Fibroblast of gingiva (primary cell): ENCODE data around the gene TMEM203.

Source experiments
- DNase-seq: peaks from one replicate; pipeline ENCODE4 v3.0.0-alpha.2; 2011; ENCODE audit warnings: low read depth

The TMEM203 gene

DNA sequence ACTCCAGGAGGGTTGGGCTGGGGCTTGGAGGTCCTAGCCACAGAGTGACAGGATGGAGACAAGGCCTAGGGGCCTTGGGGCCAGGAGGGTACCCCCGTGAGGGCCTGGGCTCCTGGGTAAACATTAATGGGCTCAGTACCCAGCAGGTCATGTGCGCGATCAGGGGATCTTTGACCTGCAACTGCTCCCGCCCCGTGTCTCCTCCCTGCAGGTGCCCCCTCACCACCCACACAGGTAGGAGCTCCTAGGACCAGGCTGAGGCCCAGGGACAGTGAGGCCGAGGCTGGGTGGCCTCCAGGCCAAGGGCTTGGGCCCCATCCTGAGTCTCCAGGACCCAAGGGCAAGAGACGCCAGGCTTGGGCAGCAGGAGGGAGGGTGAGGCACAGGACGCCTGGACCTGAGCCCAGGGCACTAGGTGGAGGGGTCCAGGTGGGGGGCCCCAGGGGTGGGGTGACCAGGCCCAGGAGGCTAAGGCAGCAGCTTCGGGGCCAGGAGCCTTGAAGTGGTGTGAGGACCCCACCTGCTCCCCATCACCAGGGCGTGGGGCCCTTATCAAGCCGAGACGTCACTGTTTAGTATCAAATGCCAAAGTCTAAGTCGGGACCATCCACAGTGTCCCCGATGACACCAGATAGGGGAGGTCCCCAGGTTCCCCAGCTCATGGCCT is 25.4 kb upstream of the TMEM203 start, which contains the start of gene SLC34A3:
Gene SLC34A3 (plus strand): TSS at position 197 of the 667 bp plus-strand sequence. CDS start 802 bp downstream, outside the sequence.
- no peak for DNase-seq

DNA sequence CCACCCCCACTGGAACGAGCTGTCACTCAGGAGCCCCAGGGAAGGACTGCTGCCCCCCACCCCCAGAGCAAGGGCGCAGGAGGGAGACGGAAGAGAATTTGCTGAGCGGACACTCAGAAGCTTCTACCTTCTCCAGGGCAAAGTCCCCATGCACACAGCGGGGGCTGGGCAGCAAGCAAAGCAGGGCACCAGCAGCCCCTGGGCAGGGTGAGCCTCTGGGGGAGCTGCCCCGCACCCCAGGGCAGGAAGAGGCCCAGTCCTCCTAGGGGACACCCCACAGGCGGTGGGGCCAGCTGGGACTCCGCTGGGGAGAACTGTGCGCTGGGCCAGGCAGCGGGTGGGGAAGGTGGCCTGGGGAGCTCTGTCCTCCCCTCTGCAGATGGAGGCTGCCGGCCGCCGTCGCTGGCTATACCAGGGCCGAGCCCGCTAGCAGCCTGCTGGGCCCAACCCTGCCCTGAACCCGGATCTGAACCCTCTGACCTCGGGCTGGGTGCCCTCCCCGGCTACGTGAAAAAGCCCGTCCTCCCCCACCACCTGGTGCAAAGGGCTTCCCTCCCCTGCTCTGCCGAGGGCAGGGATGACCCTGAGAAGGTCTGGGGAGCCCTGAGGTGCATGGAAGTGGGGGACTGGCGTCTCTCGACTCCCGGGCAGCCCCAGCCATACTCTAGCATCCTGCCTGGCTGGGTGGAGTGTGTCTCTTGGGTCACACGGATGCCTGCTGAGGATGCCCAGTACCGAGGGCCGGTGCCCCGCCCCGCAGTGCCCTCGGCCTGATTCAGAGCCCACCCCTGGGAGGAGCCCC is 24.7 kb upstream of the TMEM203 start:
- DNase-seq: no peak

DNA sequence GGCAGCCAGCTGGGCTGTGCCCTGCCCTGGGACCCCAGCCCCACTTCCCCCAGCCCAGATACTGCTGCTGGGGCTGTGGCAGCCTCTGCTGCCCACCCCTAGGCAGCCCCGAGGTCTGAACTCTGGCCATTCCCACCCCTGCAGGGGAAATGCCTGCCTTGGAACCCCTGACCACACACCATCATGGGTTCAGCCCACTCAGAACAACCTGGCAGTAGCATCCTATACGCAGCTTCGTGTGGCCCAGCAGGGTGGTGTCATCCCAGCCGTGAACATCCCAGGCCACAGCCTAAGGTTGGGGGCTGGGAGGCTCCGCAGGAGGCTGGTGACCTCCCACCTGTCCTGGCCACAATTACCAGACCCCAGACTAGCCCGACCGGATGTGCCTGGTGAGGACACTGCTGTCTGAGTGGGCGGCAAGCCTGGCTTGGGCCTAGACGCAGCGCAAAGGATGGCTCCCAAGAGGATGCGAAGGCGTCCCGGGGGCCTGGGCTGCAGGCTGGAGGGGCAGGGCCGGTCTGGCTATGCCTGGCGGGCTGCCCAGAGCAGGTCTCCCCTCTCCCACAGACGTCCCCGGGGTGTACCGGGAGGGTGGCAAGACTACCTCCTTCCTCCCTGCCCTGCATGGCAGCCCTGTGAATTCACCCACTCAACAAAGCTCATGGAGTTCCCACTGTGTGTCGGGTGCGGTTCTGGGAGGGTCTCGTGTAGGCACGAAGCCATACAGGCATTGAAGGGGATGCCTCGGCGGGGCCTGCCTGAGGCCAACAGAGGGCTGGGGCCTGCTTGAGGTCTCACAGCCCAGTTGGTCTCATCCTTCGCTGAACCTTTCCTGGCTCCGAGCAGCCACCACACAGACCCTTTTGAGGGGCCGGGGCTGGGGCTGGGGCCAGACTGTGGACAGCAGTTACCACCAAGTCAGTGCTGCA is 23.8 kb upstream of the TMEM203 start:
- DNase-seq: no peak

DNA sequence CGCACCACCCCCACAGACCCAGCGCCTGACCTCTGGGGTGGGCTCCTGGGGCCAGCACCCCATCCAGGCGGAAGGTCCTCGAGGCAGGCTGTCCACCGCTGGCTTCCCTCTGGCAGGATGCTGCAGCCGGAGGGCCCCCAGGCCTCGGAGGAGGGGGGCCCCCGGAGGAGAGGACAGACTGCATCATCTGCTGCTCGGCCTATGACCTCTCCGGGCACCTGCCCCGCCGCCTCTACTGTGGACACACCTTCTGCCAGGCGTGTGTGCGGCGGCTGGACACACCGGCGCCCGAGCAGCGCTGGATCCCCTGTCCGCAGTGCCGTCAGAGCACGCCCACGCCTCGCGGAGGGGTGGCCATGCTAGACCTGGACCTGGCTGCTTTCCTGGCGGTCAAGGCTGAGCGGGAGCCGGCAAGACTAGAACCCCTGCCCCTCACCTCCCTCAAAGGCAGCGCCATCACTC is 23.1 kb upstream of the TMEM203 start:
- no peak for DNase-seq

DNA sequence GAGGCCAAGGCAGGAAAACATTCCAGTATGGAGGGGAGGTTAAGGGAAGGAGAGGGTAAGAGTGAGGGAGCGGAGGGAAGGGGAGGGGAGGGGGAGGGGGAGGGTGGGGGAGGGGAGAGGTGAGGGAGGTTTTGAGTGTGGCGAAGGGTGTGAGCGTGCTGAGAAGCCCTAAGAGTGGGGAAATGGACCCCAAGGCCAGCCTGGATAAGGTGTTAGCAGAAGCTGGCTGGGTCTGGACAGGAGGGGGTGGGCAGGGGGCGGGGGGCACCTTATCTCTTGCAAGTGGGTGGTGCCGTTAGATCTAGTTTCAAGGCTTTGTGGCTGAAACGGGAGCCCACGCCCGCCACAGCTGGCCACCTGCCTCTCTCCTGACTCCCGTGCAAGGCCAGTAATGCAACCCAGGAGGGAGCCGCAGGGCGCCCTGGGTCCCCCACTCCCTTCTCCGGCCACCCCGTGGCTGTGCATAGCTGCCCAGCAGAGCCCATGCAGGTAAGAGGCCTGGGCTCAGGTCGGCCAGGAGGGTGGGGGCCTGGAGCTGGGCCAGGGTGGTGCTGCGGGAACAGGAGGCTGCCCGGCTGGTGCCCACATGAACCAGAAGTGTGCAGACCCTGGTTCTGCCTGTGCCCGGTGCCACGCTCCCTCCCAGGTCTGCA is 22.5 kb upstream of the TMEM203 start:
- DNase-seq: no peak

DNA sequence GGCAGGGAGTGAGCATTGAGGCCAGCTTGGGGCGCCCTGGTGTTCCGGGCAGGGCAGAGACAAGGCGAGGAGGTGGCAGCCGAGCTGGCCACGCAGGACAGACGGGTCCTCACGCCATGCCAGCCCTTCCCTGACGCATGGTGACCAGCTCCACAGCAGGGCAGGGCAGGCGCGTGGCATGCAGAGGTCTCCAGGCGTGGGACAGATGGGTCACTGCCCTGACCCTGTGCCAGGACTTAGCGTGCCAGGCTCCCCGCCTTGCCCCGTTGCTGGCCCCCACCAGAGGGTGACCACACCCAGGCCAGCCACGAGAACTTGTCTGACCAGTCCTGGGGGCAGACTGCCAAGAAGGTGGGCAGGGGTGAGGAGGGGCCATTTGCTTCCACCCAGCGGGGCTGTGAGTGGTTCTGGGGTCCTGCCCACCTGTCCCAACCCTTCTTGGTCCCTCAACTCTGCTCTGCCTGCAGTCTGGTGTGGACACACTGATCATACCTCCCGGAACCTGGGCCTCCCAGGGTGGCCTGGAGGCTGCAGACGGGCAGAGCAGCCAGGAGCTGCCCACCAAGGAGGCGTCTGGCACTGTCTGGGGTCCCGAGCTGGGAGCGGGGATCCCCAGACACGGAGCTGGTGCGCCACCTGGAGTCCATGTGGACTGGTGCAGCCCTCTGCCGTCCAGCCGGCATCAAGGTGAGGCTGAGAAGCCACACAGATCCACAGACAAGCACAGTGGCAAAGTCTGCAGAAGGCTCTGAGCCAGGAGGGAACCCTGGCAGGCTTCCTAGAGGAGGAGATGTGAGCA is 21.8 kb upstream of the TMEM203 start, which contains the start of gene RNF224:
Gene RNF224 (plus strand): TSS at position 449 of the 799 bp plus-strand sequence. CDS start 834 bp downstream, outside the sequence.
- DNase-seq: peak; percentile 51

DNA sequence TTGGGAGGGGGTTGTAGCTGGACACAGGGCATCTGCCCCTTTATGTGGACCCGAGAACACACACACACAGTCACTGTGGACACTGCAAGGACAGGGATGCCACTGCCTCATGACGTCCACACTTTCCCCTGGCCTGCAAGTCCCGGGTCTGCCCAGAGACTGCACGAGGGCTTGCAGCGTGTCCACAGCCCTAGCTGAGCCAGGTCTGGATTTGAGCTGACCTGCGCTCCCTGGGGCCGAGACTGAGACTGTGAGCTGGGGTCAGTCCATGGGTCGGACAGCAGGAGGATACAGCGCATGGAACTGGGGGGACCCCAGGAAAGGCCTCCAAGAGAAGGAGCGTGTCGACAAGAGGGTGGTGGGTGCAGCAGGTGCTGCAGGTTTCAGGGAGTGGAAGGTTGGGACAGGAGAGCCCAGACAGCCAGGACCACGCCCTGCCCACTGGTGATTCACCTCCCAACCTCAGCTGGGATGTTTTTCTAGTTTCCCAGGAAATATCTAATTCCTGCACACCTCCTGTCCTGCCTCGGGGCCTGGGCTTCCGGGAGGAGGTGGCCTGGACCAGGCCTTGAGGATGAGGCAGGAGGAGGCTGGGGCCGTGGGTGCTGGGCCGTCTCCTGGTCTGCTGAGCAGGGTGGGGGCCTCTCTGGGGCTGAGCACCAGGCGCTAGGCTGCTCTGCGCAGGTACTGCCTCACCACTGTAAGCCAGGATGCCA is 21.0 kb upstream of the TMEM203 start:
- DNase-seq: no peak

DNA sequence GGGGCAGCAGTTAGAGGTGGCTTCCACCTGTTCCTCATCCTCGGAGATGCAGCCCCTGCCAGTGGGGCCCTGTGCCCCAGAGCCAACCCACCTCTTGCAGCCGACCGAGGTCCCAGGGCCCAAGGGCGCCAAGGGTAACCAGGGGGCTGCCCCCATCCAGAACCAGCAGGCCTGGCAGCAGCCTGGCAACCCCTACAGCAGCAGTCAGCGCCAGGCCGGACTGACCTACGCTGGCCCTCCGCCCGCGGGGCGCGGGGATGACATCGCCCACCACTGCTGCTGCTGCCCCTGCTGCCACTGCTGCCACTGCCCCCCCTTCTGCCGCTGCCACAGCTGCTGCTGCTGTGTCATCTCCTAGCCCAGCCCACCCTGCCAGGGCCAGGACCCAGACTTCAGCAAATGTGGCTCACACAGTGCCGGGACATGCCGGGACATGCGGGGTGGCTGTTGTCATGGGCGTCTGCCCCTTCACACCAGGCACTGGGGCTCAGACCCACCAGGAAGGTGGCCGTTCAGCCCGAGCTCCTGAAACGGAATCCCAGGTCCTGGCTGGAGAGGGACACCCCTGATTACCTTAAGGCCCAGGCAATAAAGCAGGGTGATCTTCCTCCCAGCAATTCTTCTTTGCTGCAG is 20.4 kb upstream of the TMEM203 start:
- no peak for DNase-seq

DNA sequence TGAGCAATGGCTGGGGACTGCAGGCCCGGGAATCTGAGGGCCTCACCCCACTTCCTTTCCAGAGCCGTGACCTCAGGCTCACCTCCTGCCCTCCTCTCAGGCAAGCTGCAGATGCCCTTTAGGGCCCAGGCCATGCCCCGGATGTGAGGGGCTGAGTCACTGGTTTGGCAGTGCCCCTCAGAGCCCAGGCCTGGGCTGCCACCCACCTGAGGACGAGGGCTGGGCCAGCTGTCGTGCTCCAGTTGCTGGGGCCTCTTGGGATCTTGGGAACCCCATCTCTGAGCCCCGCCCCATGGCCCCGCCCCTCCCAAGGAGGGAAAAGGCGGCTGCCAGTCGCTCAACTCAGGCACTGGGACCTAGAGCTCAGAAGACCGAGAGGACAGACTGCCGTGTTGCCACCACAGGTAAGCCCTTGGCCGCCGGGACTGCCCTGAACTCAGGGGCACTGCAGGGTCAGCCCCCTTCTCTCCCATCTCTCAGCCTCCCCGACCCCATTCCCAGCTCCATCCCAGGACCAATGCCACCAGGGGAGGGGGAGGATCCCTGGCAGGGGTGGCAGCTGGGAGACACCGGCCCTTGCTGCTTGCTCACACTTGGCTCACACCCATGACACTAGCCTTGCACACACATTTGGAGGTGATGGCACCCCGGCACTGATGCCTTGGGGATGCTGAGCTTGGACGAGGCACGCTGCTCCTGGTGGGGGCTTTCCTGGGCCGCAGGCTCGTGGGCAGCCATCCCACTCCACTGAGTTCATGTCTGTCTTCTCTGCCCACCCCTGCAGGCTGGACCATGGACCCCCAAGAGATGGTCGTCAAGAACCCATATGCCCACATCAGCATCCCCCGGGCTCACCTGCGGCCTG is 19.6 kb upstream of the TMEM203 start, which contains the start of gene CYSRT1:
Gene CYSRT1 (plus strand): TSS at position 345 of the 865 bp plus-strand sequence. CDS start 448 bp downstream, at position 793.
- no peak for DNase-seq

DNA sequence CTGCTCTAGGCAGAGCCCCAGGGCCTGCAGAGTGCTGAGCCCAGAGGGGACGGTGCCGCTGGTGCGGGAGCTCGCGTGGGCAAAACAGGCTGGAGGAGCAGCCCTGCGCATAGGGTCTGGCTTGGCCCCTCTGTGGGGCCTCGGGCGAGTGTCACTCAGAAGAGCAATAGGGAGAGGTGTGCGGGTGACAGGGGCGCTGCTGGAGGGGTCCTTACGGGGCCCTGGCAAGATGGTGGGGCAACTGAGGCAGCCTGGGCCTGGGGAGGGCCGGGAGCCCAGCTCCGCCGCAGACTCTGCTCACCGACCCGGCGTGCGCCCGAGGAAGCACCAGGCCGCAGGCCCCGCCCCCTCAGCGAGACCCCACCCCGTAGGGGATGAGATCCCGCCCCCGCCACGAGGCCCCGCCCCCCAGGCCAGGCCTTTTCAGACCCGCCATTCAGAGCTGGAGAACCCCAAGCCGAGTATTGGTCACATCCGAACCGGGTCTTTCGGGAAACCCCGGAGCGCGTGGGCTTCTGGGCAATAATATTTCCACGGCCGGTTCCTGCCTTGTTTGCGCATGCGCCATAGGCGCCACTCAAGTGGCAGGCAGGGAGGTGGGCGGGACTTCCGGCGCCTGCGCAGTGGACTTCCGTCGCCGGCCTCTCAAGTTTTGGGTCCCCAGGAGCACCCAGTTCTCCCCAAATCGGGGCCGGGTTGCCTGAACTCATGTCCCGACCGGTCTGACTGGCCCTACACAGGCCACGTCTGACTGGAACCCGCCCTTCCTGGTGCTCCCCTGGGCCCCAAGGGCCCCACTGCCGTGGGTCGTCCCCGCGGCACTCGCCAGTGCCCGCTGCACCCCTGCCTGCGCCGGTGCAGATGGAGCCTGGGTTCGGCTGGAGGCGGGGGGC is 17.9 kb upstream of the TMEM203 start:
- peak; percentile 96 for DNase-seq

DNA sequence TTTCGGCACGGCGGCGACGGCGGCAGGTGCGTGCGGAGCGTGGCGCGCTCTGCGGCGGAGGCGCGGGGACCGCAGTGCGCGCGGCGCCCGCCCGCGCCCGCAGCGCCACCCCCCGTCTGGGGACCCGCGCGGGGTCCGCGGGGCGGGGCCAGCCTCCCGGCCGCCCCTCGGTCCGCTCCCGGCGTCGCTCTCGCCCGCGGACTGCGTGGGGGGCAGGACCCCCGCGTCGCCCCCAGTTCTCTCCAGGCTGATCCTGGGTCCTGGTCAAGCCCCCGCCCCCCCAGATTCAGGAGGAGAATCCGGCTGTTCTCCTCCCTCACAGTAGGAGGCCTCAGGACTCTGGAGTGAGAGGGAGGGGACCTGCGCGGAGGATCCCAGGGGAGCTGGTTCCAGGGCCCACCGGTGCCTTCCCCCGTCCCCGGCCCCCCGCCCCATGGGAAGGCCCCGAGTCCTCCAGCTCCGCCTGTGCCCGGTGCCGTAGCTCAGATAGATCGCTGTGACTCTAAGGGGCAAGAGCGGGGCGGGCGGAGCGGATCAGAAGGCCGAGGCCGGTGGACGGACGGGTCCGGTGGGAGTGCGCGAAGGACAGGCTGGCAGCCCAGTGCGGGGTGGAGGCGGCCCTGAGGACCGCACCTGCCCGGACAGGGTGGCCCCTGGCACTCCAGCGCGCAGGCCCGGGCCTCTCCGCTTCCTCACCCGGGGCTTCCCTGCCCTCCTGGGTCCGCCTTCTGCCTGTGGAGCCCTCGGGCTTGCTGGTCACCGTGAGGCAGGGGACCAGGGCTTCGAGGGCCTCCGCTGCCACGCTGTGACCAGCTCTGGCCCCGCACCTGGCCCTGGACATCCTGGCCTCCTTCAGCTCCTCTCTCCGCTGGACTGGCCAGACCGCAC is 17.0 kb upstream of the TMEM203 start, which contains the start of gene RNF208:
Gene RNF208 (minus strand): TSS at position 51 of the 888 bp plus-strand sequence. CDS start 1,028 bp downstream, outside the sequence.
- no peak for DNase-seq

DNA sequence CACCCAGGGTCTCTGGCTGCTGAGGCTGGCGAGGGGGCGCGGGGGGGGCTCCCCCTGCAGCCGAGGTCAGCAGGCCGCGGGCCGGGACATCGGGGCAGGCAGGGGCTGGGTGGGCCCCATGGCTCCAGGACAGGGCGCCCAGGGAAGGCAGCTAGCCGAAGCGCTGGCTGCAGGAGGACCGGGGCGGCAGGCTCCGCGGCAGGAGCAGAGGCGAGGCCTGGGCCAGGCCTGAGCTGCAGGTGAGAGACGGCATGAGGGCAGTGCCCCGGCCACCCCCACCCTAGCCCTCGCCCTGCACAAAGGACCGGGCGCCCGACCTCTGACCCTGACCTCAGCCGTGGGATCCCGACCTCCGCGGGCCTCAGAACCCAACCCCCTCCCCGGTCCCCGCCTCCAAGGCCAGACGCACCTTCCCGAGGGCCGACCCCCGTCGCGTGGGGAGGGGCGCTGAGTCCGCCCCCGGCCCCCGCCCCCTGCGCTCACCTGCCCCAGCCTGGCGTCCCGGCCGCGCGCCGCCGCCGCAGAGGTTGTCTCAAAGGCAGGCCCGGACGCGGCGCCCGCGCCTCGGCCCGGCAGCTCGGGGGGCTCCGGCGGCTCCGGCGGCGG is 16.2 kb upstream of the TMEM203 start:
- no peak for DNase-seq

DNA sequence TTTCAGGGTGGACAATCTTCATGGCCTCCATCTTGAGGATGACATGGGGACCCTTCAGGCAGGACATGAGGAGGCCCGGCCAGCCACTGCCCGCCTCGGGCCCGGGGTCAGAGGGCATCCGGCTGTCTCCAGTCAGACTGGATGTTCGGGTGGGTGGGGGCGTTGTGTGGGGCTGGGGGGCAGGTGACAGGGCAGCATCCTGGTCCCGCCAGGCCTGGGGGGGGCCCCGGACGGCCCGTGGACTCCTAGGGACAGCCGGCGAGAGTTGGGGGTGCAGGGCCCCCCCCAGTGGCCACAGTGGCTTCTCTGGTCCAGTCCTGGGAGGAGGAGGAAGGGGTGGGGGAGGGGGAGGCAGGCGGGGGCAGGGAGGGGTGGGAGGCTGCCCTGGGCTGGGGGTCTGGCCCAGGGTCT is 15.7 kb upstream of the TMEM203 start:
- no peak for DNase-seq

DNA sequence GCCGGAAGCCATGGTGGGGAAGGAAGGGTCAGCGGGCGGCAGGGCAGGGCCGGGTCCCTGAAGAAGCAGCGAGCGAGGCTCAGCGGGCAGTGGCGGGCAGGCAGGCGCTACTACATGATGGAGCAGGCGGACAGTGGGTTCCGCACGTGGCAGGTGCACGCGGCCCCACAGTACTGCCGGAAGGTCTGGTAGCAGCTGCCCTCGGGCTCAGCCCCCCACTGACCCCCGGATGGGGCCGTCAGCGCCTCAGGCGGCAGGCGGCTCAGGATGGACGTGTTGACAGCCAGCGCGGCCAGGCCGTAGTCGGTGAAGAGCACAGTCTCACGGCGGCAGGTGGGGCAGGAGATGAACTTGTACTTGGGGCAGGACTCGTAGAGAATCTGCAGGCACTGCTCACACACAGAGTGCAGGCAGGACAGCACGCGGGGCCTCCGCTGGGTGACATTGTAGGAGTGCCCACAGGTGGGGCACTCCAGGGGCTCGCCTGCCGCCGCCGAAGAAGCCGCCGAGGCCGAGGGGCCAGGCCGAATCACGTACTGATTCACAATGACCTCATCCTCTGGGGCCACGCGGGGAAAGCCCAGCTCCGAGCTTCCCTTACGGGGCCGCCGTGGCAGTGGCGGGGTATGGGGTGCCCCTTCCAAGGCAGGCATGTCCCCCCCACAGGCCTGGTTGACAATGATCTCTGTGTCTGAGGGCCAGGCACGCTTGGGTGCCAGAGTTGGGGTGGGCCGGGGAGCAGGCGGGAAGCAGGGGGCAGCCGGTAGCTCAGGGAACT is 15.1 kb upstream of the TMEM203 start:
- DNase-seq: no peak

DNA sequence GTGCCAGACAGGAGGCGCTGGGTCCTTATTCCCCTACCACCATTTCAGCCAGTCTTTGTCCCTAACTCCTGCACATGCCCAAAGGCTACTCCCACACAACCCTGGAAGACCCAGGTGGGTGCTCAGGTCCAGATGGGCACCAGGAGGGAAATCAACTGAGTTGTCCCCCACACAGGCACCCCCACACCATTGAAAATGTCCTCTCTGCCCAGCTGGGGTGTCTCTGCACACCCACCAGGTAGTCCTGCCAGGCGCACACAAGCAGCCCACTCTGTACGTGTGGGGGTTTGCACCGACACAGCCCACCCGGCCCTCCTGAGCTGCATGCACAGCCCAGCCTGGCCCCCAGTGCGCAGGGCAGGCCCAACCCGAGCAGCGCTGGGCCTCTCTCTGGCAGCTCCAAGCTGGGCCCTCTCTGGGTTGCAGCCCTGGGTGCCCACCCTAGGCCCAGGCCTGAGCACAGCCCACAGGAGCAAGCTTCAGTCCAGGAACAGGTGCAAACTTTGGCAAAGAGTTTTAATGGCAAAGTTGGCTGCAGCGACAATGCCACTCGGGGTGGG is 14.4 kb upstream of the TMEM203 start:
- no peak for DNase-seq
